NT2/D1 (cell line): Measurements from ENCODE around the gene PALLD.

Source experiments
- SUZ12 ChIP-seq: IDR thresholded peaks from 2 replicates; pipeline ENCODE4 v1.6.1; 2011; ENCODE audit not compliant: insufficient read length, insufficient read depth; ENCODE audit errors: extremely low read depth
- ZNF274 ChIP-seq: IDR thresholded peaks from 2 replicates; pipeline ENCODE4 v1.6.1; 2011; ENCODE audit warnings: mild to moderate bottlenecking, low read depth, low read length

DNA sequence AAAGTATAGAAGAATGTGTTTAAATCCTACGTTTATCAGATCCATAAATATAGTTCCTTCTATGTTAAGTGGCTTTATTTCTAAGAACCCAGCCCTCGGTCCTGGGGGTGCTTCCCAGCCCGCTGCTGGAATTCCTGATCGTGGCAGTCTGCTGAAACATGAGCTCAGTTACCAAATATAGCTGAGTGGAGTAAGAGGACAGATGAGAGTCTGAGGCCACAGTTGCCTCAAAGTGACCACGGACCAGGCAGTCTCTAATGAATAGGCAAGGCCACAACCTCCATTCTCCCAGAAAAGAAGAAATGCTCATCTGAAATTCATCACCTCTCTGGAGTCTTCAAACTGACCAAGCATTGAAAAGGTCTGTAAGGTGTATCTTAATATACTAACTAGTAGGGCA lies at the start of gene PALLD:
- TF ChIP-seq SUZ12 (no peak), ZNF274 (no peak)
